HUES48 (cell line): ENCODE data around the gene MTSS2.

Source experiments
- H3K27ac ChIP-seq: one replicate; pipeline ENCODE4 v1.7.0; 2013; ENCODE audit warnings: low read depth, low read length, inconsistent platforms
- H3K27me3 ChIP-seq: 2 replicates; pipeline ENCODE4 v1.6.1; 2013; ENCODE audit warnings: mild to moderate bottlenecking, low read length; ENCODE audit not compliant: control insufficient read depth, insufficient read depth
- H3K36me3 ChIP-seq: 2 replicates; pipeline ENCODE4 v1.6.1; 2013; ENCODE audit warnings: low read length; ENCODE audit not compliant: control insufficient read depth, insufficient read depth
- H3K4me1 ChIP-seq: 2 replicates; pipeline ENCODE4 v1.6.1; 2013; ENCODE audit warnings: mild to moderate bottlenecking, low read length; ENCODE audit not compliant: control insufficient read depth, insufficient read depth
- H3K4me3 ChIP-seq: 2 replicates; pipeline ENCODE4 v1.5.1; 2013; ENCODE audit warnings: mild to moderate bottlenecking, low read depth, low read length
- H3K9ac ChIP-seq: 2 replicates; pipeline ENCODE4 v1.6.1; 2013; ENCODE audit warnings: mild to moderate bottlenecking, low read depth, low read length, moderate library complexity
- H3K9me3 ChIP-seq: 2 replicates; pipeline ENCODE4 v1.6.1; 2013; ENCODE audit warnings: low read length; ENCODE audit not compliant: control insufficient read depth, insufficient read depth

The MTSS2 gene

DNA sequence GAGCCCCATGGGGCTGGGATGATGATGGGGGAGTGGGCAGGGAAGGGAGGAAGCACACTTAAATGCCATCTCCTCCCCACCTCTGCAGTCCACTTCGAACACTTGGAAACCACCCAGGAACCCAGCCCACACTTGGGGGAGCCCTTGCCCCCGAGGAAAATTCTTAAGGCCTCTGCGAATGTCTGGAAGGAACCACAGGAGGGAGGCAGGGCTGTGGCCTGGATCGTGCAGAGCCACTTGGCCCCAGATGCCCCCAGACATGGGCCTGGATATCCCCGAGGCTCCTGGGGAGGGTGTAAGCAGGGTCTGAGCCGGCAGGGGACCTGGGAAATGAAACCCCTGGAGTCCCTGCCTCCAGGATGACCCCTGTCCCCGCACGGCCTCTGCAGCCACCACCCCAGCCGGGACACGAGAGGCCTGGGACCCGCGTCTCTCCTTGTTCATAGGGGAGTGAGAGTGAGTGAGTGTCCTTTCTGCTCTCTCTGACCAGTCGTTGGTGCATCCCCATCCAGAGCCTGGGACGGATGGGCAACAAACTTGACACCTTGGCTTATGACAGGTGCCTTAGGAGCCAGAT lies 11.8 kb upstream of the MTSS2 start:
- Histone ChIP-seq H3K27ac (no peak overlapping the region), H3K9ac (no peak overlapping the region), H3K9me3 (no peaks in the 10 kb centered on the region), H3K36me3 (no peaks in the 10 kb centered on the region), H3K4me3 (no peak overlapping the region), H3K4me1 (peaks cover 28% of the 10 kb centered on the region), H3K27me3 (no peaks in the 10 kb centered on the region)

DNA sequence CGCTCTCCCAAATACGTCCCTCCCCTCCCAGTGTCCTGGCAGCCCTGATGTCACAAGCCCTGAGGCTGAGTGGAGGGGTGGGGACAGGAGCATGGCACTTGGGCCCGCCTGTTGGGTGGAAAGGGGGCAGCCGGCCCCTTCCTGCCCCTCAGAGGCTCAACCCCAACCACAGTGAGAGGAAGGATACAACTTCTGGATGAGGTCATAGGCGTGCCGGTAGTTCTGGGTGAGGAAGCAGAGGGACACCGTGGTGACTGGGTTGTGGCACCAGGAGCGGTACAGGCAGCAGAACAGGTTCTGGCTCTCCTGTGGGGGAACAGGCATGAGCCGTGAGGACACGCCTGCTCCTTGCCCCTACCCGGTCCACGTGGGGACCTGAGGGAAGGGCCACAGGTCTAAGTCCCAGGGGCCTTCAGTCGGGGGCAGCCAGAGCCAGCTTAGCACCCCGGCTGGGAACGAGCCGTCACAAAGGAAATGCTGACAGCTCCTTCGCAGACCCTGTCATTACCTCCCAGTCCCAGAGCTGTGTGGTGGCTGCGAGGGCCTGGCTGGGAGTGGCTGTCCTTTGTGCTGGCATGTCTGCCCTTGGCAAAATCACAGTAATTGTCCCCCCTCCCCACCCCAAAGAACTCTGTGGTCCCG lies 11.2 kb upstream of the MTSS2 start:
- Histone ChIP-seq H3K27ac (no peak overlapping the region), H3K36me3 (no peaks in the 10 kb centered on the region), H3K4me3 (no peak overlapping the region), H3K4me1 (peaks cover 28% of the 10 kb centered on the region), H3K27me3 (no peaks in the 10 kb centered on the region), H3K9me3 (no peaks in the 10 kb centered on the region), H3K9ac (no peak overlapping the region)

DNA sequence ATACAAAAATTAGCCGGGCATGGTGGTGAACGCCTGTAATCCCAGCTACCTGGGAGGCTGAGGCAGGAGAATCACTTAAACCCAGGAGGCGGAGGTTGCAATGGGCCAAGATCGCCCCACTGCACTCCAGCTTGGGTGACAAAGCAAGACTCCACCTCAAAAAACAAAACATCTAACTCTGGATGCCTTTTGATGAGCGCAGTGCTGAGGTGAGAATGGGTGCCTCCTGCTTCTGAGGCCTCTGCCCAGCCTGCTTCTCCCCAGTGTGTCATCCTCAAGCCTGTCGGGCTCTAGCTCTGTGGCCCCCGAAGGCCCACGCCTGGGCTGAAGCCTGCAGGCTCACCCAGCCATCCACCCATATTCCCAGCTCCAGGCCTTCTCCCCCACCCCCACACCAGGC lies 10.5 kb upstream of the MTSS2 start:
- Histone ChIP-seq H3K4me1 (peaks cover 28% of the 10 kb centered on the region), H3K4me3 (no peak overlapping the region), H3K9me3 (no peaks in the 10 kb centered on the region), H3K27me3 (no peaks in the 10 kb centered on the region), H3K27ac (no peak overlapping the region), H3K36me3 (no peaks in the 10 kb centered on the region), H3K9ac (no peak overlapping the region)

DNA sequence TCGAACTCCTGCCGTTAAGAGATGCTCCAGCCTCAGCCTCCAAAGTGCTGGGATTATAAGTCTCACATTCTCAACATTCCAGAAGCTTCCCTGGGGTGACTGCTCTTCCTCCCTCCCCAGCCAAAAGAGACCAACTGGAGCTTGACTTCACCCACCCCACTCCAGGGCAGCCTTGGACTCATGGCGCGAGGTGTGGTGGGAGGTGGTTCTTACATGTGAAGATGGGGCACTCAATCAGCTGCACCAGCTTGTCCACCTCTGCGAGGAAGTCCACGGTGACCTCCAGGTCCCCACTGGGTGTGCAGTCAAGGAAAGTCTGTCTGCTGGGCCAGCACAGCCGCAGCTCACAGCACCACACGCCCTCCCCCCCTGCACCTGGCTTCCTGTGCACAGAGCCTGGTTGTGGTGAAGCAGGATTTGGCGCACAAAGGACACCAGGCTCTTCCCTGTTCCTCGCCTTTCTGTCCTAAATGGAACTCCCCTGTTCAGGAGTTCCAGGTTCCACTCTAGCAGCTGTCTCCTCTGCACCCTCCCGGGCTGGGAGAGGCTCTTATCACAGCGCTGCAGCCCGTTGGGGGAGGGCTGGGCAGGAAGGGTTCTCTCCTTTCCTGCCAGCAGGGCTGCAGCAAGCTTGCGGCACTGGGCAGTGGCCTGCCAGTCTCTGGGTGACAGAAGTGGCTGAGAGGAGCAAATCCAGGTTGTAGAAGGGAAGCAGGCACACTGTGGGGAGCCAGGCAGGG lies 9.6 kb upstream of the MTSS2 start:
- H3K27me3 ChIP-seq, result no peaks in the 10 kb centered on the region
- H3K9me3 ChIP-seq, result no peaks in the 10 kb centered on the region
- H3K36me3 ChIP-seq, result no peaks in the 10 kb centered on the region
- H3K27ac ChIP-seq, result peak overlapping the region; percentile 23
- no peak overlapping the region for H3K9ac ChIP-seq
- H3K4me1 ChIP-seq, result peaks cover 28% of the 10 kb centered on the region
- no peak overlapping the region for H3K4me3 ChIP-seq

DNA sequence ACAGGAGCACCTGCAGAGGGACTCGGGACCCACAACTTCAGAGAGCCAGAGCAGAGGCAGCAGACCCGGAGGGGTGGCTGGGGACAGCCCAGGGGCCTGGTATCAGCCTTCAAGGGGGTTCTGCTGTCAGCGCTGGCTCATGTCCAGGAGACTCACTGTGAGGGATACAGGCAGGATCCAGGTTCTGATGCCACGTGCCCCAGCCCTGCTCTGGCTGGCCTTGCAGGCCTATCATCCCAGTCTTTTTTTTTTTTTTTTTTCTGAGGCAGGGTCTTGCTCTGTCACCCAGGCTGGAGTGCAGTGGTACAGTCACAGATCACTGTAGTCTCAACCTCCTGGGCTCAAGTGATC lies 9.0 kb upstream of the MTSS2 start:
- Histone ChIP-seq H3K4me3 (no peak overlapping the region), H3K36me3 (no peaks in the 10 kb centered on the region), H3K9me3 (no peaks in the 10 kb centered on the region), H3K9ac (no peak overlapping the region), H3K4me1 (peaks cover 28% of the 10 kb centered on the region), H3K27ac (peak overlapping the region; percentile 79), H3K27me3 (no peaks in the 10 kb centered on the region)

DNA sequence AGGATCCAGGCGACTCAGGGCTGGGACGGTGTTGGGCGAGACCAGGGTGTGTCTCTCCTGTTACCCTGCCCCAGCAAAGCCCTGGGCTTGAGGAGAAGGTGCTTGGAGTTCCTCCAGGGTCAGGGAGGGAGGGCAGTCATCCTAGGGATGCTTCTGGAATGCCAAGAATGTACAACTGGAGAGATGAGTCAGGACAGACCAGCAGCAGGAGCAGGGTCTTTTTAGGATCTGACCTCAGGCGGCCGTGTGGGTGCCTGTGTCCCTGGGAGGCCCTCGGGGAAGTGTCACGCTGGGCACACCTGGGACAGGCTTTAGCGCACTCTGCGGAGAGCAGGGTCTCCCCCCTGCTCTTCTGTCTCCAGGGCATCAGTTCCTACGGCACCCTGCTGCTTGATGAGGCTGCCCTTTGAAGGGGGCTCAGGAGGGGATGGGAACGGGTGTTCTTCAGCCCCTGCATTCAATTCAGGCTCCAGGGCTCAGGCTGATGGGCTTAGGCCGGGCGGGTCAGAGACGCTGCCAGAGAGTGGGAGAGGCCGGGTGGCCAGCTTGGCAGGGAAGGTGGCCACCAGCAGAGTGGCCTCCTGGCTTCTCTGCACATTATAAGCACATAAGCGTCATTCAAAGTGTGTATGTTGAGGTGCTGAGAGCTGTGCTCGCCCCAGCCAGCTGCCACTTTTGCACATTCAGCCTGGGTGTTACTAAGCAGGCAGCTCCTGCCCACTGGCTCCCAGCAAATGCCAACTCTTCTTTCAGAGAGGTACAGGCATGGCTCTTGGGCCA lies 8.4 kb upstream of the MTSS2 start:
- peaks cover 28% of the 10 kb centered on the region for H3K4me1 ChIP-seq
- H3K9ac ChIP-seq, result no peak overlapping the region
- H3K27ac ChIP-seq, result peak overlapping the region; percentile 79
- no peaks in the 10 kb centered on the region for H3K27me3 ChIP-seq
- H3K36me3 ChIP-seq, result no peaks in the 10 kb centered on the region
- H3K4me3 ChIP-seq, result no peak overlapping the region
- H3K9me3 ChIP-seq, result no peaks in the 10 kb centered on the region

DNA sequence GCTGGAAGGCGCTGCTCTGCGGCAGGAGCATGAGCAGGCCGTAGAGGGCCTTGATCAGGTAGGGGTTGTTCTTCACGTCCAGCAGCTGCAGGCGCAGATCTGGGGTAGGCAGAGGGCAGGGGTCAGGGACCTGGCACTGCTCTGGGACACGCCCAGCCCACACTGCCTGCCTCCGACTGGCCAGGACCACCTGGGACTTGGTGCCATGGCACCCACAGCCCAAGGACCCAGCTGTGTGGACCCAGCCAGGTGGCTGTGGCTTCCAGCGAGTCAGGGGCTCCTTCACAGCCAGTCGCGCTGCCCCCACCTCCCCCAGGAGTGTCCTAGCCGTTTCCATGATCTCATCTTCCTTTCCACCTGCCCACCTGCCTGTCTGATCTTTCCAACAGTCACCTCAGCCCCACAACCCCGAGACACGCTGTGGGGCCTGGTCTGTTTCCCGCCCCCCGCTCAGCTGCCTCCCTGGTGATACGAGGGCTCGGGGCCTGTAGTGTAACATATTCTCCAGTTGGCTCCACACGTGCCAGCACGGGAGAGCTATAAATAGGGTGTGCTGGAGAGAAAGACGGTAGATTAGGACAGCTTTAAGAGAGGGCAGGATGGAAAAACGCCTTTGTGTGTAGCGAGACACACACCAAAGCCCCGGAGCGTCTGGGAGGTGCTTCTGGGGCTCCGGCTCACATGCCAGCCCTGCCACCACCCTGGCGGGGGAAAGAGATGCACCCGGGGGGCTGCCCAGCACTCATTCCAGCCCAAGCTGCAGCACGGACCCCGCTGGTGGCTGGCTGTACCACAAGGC lies 7.2 kb upstream of the MTSS2 start:
- Histone ChIP-seq H3K4me3 (no peak overlapping the region), H3K27ac (peak overlapping the region; percentile 79), H3K36me3 (0 out of 2 replicates have a peak, but pooled peaks cover 2% of the 10 kb centered on the region), H3K27me3 (no peaks in the 10 kb centered on the region), H3K4me1 (peaks cover 34% of the 10 kb centered on the region), H3K9me3 (no peaks in the 10 kb centered on the region), H3K9ac (no peak overlapping the region)

DNA sequence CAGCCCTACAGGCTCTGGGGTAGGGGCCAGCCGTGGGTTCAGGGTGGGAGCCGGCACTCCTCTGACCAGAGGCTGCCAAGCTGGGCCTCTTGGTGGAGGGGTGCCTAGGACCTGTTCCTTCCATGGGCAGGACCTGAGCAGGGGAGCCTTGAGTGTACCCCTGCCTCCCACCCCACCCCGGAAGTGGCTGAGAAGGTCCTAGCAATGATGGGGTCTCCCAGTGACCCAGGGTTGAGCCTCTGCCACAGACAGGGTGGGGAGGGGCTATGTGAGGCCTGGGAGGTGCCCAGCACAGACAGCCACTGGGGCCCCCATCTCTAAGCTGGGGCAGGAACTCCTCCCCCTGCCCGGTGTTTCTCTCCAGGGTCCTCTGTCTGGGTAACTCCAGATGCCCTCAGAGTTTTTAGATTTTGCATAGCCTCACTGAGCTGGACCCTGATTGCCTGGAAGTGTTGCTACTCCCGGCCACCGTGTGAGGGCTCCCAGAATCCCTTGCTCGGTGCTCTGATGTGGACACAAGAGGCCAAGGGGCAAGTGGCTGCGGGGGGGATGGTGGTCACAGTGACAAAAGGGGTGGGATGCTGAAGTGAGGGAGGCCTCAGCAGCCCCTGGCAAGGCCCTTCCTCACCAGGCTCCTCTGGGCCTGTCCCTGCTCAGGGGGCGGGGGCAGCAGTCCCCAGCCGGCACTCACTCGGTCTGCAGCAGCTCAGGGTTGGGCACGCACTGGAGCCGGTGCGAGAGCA lies 6.4 kb upstream of the MTSS2 start:
- H3K9me3 ChIP-seq, result no peaks in the 10 kb centered on the region
- H3K27me3 ChIP-seq, result no peaks in the 10 kb centered on the region
- H3K4me3 ChIP-seq, result no peak overlapping the region
- H3K36me3 ChIP-seq, result 0 out of 2 replicates have a peak, but pooled peaks cover 2% of the 10 kb centered on the region
- H3K9ac ChIP-seq, result no peak overlapping the region
- peaks cover 34% of the 10 kb centered on the region for H3K4me1 ChIP-seq
- peak overlapping the region; percentile 9 for H3K27ac ChIP-seq

DNA sequence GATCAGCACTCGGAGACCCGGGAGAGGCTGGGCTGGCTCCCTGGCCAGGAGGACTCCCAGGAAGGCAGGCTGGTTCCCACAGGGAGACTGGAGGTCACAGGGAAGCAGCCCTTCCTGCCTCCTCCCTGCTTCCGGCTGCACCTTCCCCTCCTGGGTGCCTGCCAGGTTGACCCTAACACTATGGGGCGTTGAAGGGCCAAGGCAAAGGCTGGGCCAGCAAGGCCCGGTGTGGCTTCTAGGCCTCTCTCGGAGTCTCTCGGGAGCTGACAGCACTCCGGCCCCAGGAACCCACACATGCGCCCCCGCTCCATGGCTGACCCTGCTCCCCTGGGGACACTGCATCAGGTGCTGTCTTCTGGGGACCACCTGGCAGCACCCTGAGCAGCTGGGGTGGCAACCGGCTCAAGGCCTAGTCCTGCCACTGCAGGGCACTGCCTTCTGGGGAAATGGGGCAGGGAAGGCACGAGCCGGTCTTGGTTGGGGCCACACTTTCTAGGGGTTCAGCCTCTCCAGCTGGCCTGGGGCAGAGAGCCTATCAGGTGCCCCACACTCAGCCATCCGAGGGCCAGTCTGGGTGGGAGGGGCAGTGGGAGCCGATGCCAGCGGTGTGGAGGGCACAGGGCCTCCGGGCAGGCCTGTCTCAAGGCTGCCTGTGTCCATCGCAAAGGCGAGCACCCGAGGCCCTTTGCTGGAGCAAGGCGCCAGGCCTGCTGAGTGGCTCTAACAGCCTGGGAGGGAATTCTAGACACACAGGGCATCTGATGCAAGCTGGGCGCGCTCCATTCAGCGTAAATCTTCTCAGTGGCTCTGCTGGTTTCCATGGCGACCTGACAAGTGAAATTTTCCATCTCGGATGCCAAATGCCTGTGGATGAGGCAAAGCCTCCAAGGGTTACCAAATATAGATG lies 5.6 kb upstream of the MTSS2 start:
- Histone ChIP-seq H3K36me3 (0 out of 2 replicates have a peak, but pooled peaks cover 2% of the 10 kb centered on the region), H3K9ac (no peak overlapping the region), H3K27ac (no peak overlapping the region), H3K9me3 (no peaks in the 10 kb centered on the region), H3K4me3 (no peak overlapping the region), H3K27me3 (no peaks in the 10 kb centered on the region), H3K4me1 (peaks cover 39% of the 10 kb centered on the region)
